Measurements from ENCODE around the gene ERICH2.
"Not testable (repeated sequence)": the region's sequence is repeated elsewhere in the genome, so short reads cannot be mapped to it uniquely, and the experiment has no call there.

Gene ERICH2

DNA sequence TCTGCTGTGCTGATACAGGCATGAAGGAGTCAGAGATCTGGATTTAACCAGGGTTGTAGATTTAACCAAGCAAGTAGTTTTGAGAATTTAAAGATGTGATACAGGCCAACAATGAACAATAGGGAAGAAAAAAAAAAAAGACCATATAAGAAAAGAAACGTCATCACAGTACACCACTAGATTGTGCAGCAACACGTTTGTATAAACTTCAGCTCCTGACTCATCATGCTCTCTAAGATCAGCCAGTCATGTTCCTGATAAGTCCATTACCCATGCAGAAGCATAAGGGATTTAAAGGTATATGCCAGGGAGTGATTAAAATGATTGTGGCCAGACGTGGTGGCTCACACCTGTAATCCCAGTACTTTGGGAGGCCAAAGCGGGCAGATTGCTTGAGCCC, 22.3 kb upstream of the ERICH2 start:
- DNase-seq (ENCODE audit: low spot score), result peak; percentile 55
- CTCF ChIA-PET, result interaction anchor here (0.5 to 0.6 kb wide), 2 partner anchors 68 to 69 kb away, joined by 3 to 4 read pairs; partner anchors contain the start of gene GAD1
- TF ChIP-seq, protein P1, sequence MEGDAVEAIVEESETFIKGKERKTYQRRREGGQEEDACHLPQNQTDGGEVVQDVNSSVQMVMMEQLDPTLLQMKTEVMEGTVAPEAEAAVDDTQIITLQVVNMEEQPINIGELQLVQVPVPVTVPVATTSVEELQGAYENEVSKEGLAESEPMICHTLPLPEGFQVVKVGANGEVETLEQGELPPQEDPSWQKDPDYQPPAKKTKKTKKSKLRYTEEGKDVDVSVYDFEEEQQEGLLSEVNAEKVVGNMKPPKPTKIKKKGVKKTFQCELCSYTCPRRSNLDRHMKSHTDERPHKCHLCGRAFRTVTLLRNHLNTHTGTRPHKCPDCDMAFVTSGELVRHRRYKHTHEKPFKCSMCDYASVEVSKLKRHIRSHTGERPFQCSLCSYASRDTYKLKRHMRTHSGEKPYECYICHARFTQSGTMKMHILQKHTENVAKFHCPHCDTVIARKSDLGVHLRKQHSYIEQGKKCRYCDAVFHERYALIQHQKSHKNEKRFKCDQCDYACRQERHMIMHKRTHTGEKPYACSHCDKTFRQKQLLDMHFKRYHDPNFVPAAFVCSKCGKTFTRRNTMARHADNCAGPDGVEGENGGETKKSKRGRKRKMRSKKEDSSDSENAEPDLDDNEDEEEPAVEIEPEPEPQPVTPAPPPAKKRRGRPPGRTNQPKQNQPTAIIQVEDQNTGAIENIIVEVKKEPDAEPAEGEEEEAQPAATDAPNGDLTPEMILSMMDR (conservative IDR thresholded peaks at IDR 0.05; ENCODE audit: low read depth), result no peak
- no peak overlapping the region for H3K27ac ChIP-seq
- POLR2A ChIA-PET (ENCODE audit: low non-redundant PET), result no interaction called here

DNA sequence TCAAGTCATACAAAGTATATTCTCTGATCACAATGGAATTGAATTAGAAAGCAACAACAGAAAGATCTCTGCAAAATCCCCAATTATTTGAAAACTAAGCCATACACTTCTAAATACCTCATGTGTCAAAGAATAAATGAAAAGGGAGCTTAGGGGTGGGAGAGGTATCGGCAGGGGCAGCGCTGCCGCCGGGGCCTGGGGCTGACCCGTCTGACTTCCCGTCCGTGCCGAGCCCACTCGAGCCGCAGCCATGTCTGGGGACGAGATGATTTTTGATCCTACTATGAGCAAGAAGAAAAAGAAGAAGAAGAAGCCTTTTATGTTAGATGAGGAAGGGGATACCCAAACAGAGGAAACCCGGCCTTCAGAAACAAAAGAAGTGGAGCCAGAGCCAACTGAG, 18.6 kb upstream of the ERICH2 start:
- DNase-seq (ENCODE audit: low spot score); H3K27ac ChIP-seq; POLR2A ChIA-PET (ENCODE audit: low non-redundant PET): not testable (repeated sequence)
- CTCF ChIA-PET, result interaction anchor here (0.5 kb wide), 1 partner anchor 9 kb away, joined by 3 read pairs; no protein-coding TSS in a partner anchor

GRCh38 chr2:170761572-170761971, 8.6 kb upstream of the ERICH2 start:
- CTCF ChIA-PET, result interaction anchor here (1.1 kb wide), 1 partner anchor 54 kb away, joined by 4 read pairs; no protein-coding TSS in a partner anchor
- no peak for DNase-seq (ENCODE audit: low spot score)
- POLR2A ChIA-PET (ENCODE audit: low non-redundant PET), result no interaction called here
- TF ChIP-seq, protein P1 (conservative IDR thresholded peaks at IDR 0.05; ENCODE audit: low read depth), result no peak
- H3K27ac ChIP-seq, result no peak overlapping the region

GRCh38 chr2:170762760-170763159, 7.4 kb upstream of the ERICH2 start:
- no peak for DNase-seq (ENCODE audit: low spot score)
- TF ChIP-seq, protein P1 (conservative IDR thresholded peaks at IDR 0.05; ENCODE audit: low read depth), result no peak
- CTCF ChIA-PET, result interaction anchor here (0.6 to 0.7 kb wide), 3 partner anchors 45 to 1112 kb away, joined by 3 to 5 read pairs (median 3); no protein-coding TSS in a partner anchor
- H3K27ac ChIP-seq, result no peak overlapping the region
- POLR2A ChIA-PET (ENCODE audit: low non-redundant PET), result no interaction called here

DNA sequence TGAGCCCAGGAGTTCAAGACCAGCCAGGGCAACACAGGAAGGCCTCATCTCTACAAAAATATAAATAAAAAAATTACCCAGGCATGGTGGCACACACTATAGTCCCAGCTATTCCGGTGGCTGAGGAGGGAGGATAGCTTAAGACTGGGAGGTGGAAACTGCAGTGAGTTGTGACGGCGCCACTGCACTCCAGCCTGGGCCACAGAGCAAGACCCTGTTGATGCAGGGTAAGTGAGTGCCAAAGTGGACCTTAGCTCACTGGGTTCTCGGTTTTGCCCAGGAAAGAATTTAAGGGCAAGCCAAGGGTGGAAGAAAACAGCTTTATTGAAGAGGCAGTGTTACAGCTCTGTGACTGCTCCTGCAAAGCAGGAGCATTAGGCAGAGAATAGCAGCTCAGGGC, 6.9 kb upstream of the ERICH2 start:
- no peak for DNase-seq (ENCODE audit: low spot score)
- TF ChIP-seq, protein P1 (conservative IDR thresholded peaks at IDR 0.05; ENCODE audit: low read depth), result no peak
- ChIA-PET POLR2A (ENCODE audit: low non-redundant PET) (no interaction called here), CTCF (interaction anchor here (0.7 kb wide), 1 partner anchor 1112 kb away, joined by 5 read pairs; no protein-coding TSS in a partner anchor)
- H3K27ac ChIP-seq, result no peak overlapping the region

- CTCF ChIA-PET, result interaction anchor here (1.1 kb wide), 1 partner anchor 284 kb away, joined by 4 read pairs; no protein-coding TSS in a partner anchor
- TF ChIP-seq, protein P1 (conservative IDR thresholded peaks at IDR 0.05; ENCODE audit: low read depth), result no peak
- no peak overlapping the region for H3K27ac ChIP-seq
These were observed 5.3 kb upstream of the ERICH2 start for GRCh38 chr2:170764880-170765261.

GRCh38 chr2:170766693-170767092, 3.5 kb upstream of the ERICH2 start:
- ChIA-PET POLR2A (ENCODE audit: low non-redundant PET) (no interaction called here), CTCF (no interaction called here)
- no peak for DNase-seq (ENCODE audit: low spot score)
- H3K27ac ChIP-seq, result no peak overlapping the region
- TF ChIP-seq, protein P1 (conservative IDR thresholded peaks at IDR 0.05; ENCODE audit: low read depth), result no peak

More at GRCh38 chr2:170764880-170765261, 5.3 kb upstream of the ERICH2 start:
- no peak for DNase-seq (ENCODE audit: low spot score)
- POLR2A ChIA-PET (ENCODE audit: low non-redundant PET), result no interaction called here
